ENCODE data around the gene ACAA2. TPM values are rescaled to one million over a fixed set of nuclear protein-coding genes. Genes with fewer than 3 reads are reported as not detected.

The ACAA2 gene
- total RNA-seq, 4 donors from 2014 or later, result 27.0 to 72.7 (median 35.0) TPM

DNA sequence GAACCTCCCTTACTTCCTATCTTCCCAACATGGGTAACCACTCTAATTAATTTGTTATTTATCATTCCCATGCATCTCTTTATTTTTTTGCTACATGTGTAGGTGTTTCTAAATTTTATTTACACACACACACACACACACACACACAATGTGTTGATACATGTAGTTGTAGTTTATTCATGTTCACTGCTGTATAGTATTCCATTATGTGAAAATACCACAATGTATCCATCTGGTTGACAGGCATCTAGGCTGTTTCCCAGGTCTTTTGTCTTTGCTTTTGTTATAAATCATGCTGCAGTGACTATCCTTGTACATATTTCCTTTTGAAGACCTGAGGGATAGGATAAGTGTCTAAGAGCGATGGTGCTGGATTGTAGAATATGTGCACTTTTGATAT lies 59.7 kb downstream of the ACAA2 start:
- no peak for DNase-seq (ENCODE audit: low spot score in 2 of 2)
- TF ChIP-seq CTCF (IDR thresholded peaks at IDR 0.05), result no peak
- no peak for TF ChIP-seq POLR2A (IDR thresholded peaks at IDR 0.05)
- no peak overlapping the region for H3K4me3 ChIP-seq (ENCODE audit: low read depth, poor library complexity, severe bottlenecking)
- intact Hi-C loops (cut with DNase I; ENCODE audit: low total_unique reads), result no loop called here
- 95 to 100% methylated on average over 1 of the region's 1 CpG for WGBS, 2 donors

GRCh38 chr18:49752095-49752457 lies 61.3 kb downstream of the ACAA2 start:
- intact Hi-C loops (cut with DNase I; ENCODE audit: low total_unique reads), result no loop called here
- H3K4me3 ChIP-seq (ENCODE audit: low read depth, poor library complexity, severe bottlenecking), result no peak overlapping the region
- 55 to 66% methylated on average over 4 of the region's 4 CpGs for WGBS, 2 donors
- DNase-seq (ENCODE audit: low spot score in 2 of 2), result peak in 1 of 2 donors; percentile 57
- TF ChIP-seq CTCF (IDR thresholded peaks at IDR 0.05) (no peak), POLR2A (IDR thresholded peaks at IDR 0.05) (no peak)

GRCh38 chr18:49751427-49752094 lies 61.8 kb downstream of the ACAA2 start:
- H3K4me3 ChIP-seq (ENCODE audit: low read depth, poor library complexity, severe bottlenecking), result no peak overlapping the region
- intact Hi-C loops (cut with DNase I; ENCODE audit: low total_unique reads), result no loop called here
- peak in 1 of 2 donors; percentile 29 for DNase-seq (ENCODE audit: low spot score in 2 of 2)
- TF ChIP-seq CTCF (IDR thresholded peaks at IDR 0.05), result no peak
- no peak for TF ChIP-seq POLR2A (IDR thresholded peaks at IDR 0.05)
- 78 to 83% methylated on average over 6 to 8 of the region's 8 CpGs for WGBS, 2 donors

- DNase-seq (ENCODE audit: low spot score in 2 of 2), result peak in 1 of 2 donors; percentile 37
- intact Hi-C loops (cut with DNase I; ENCODE audit: low total_unique reads), result no loop called here
- TF ChIP-seq POLR2A (IDR thresholded peaks at IDR 0.05) (no peak), CTCF (IDR thresholded peaks at IDR 0.05) (no peak)
- no peak overlapping the region for H3K4me3 ChIP-seq (ENCODE audit: low read depth, poor library complexity, severe bottlenecking)
- 64 to 73% methylated on average over 8 of the region's 8 CpGs for WGBS, 2 donors
These were observed 63.8 kb downstream of the ACAA2 start for GRCh38 chr18:49749563-49749962.

- TF ChIP-seq CTCF (IDR thresholded peaks at IDR 0.05), result no peak
- no peak for TF ChIP-seq POLR2A (IDR thresholded peaks at IDR 0.05)
- peak in 1 of 2 donors; percentile 53 for DNase-seq (ENCODE audit: low spot score in 2 of 2)
- H3K4me3 ChIP-seq (ENCODE audit: low read depth, poor library complexity, severe bottlenecking), result no peak overlapping the region
- WGBS, 2 donors, result 61 to 66% methylated on average over 5 of the region's 5 CpGs
- intact Hi-C loops (cut with DNase I; ENCODE audit: low total_unique reads), result no loop called here
These were observed 65.5 kb downstream of the ACAA2 start for GRCh38 chr18:49747876-49748275.
